H1 (cell line): ENCODE results near the gene BCL2. TPM values are rescaled to one million over a fixed set of nuclear protein-coding genes. Genes with fewer than 3 reads are reported as not detected.

ENCODE experiments used
- CTCF ChIA-PET: fragments of 300-600 bp; sonication (Branson Sonifier 250); formaldehyde crosslinking; loops from one replicate; lab custom pipeline; 2021; ENCODE audit not compliant: partially characterized antibody; lab: Charles Lee
- POLR2A ChIA-PET: fragments of 300-600 bp; sonication (Branson Sonifier 250); formaldehyde crosslinking; loops from one replicate; lab custom pipeline; 2021; ENCODE audit warnings: inconsistent platforms; ENCODE audit not compliant: partially characterized antibody; lab: Charles Lee
- DNase-seq, 2 experiments: peaks; one replicate each; pipeline versions ENCODE4 v3.0.0 to v3.0.0-alpha.2; 2010 to 2022; ENCODE audit warnings: low spot score in 2 of 2, low read depth in 1 of 2, mixed read lengths in 1 of 2
- FAIRE-seq: peaks from 2 replicates; lab custom pipeline; 2011; peaks lifted over from hg19 to GRCh38; lab: Jason Lieb, UNC
- H2AFZ ChIP-seq: 2 replicates; pipeline ENCODE4 v1.8.1; 2012; ENCODE audit warnings: low read length, inconsistent platforms
- H2AK5ac ChIP-seq: 2 replicates; pipeline ENCODE4 v1.6.1; 2013; ENCODE audit warnings: low read depth, low read length
- H2BK120ac ChIP-seq: replicated peaks from 2 replicates; pipeline ENCODE3; 2013; ENCODE audit warnings: low read depth, low read length, inconsistent platforms
- H2BK12ac ChIP-seq: 2 replicates; pipeline ENCODE4 v1.6.1; 2013; ENCODE audit warnings: low read depth, low read length
- H2BK15ac ChIP-seq: 2 replicates; pipeline ENCODE4 v1.6.1; 2013; ENCODE audit warnings: low read length
- H2BK20ac ChIP-seq: 2 replicates; pipeline ENCODE4 v1.6.1; 2013; ENCODE audit warnings: low read length
- H2BK5ac ChIP-seq: 2 replicates; pipeline ENCODE4 v1.6.1; 2013; ENCODE audit warnings: low read depth, low read length
- H3K14ac ChIP-seq: 2 replicates; pipeline ENCODE4 v1.6.1; 2013; ENCODE audit warnings: inconsistent platforms; ENCODE audit not compliant: insufficient read length
- H3K18ac ChIP-seq: 2 replicates; pipeline ENCODE4 v1.6.1; 2013; ENCODE audit warnings: low read length; ENCODE audit errors: extremely low read depth
- H3K23ac ChIP-seq: 2 replicates; pipeline ENCODE4 v1.6.1; 2013; ENCODE audit warnings: inconsistent platforms; ENCODE audit not compliant: insufficient read length
- H3K23me2 ChIP-seq: 2 replicates; pipeline ENCODE4 v1.6.1; 2013; ENCODE audit warnings: low read depth, low read length
- H3K27ac ChIP-seq: 2 replicates; pipeline ENCODE4 v1.6.1; 2011; ENCODE audit warnings: low read depth, low read length, inconsistent platforms
- H3K27me3 ChIP-seq, 4 experiments: replicated peaks in 1 of 4; 1 replicate in 1 of 4; 2 replicates in 3 of 4; pipeline versions ENCODE4 v1.6.1 to v1.8.1; 2011 to 2013; ENCODE audit warnings: low read length in 3 of 4, mild to moderate bottlenecking in 3 of 4, inconsistent platforms in 2 of 4, mixed read lengths in 2 of 4, moderate library complexity in 1 of 4; ENCODE audit not compliant: control insufficient read depth in 3 of 4, insufficient read depth in 3 of 4; ENCODE audit errors: extremely low read depth in 1 of 4
- H3K36me3 ChIP-seq, 4 experiments: 2 replicates each; pipeline versions ENCODE4 v1.6.1 to v1.8.1; 2011 to 2013; ENCODE audit warnings: mild to moderate bottlenecking in 4 of 4, low read length in 3 of 4, moderate library complexity in 2 of 4, control low read depth in 1 of 4, inconsistent platforms in 1 of 4; ENCODE audit not compliant: insufficient read depth in 4 of 4, control insufficient read depth in 2 of 4
- H3K4ac ChIP-seq: replicated peaks from 2 replicates; pipeline ENCODE3; 2013; ENCODE audit warnings: low read length, low read depth, mixed read lengths, inconsistent platforms; ENCODE audit not compliant: insufficient read length
- H3K4me1 ChIP-seq, 4 experiments: replicated peaks in 1 of 4; 1 replicate in 1 of 4; 2 replicates in 3 of 4; pipeline versions ENCODE4 v1.6.1 to v1.8.1; 2011 to 2013; ENCODE audit warnings: low read length in 3 of 4, inconsistent platforms in 2 of 4, mixed read lengths in 1 of 4; ENCODE audit not compliant: insufficient read depth in 4 of 4, control insufficient read depth in 3 of 4
- H3K4me2 ChIP-seq, 2 experiments: 2 replicates each; pipeline versions ENCODE4 v1.6.1 to v1.8.1; 2011 to 2013; ENCODE audit warnings: low read depth in 2 of 2, low read length in 2 of 2, control low read depth in 1 of 2, inconsistent platforms in 1 of 2, mild to moderate bottlenecking in 1 of 2; ENCODE audit not compliant: insufficient read depth in 1 of 2
- H3K4me3 ChIP-seq, 4 experiments: fragments of 200-600, 300-600 bp in 1 of 4; sonication (generic), shearing (Covaris generic), sonication (Bioruptor Twin) in 1 of 4; 2 replicates each; pipeline versions ENCODE4 v1.5.1 to v1.8.1; 2011 to 2016; ENCODE audit warnings: low read length in 4 of 4, low read depth in 3 of 4, control low read depth in 2 of 4, inconsistent platforms in 2 of 4, mild to moderate bottlenecking in 2 of 4, mixed read lengths in 1 of 4, moderate library complexity in 1 of 4; ENCODE audit not compliant: insufficient read depth in 2 of 4; ENCODE audit errors: extremely low read depth in 1 of 4
- H3K56ac ChIP-seq: replicated peaks from 2 replicates; pipeline ENCODE3; 2013; ENCODE audit warnings: low read depth, mild to moderate bottlenecking, mixed read lengths, low read length, inconsistent platforms; ENCODE audit not compliant: insufficient read length
- H3K79me1 ChIP-seq: 2 replicates; pipeline ENCODE4 v1.6.1; 2013; ENCODE audit warnings: low read depth, low read length, control low read depth
- H3K79me2 ChIP-seq, 2 experiments: 2 replicates each; pipeline versions ENCODE4 v1.6.1 to v1.8.1; 2012 to 2013; ENCODE audit warnings: low read length in 2 of 2, mild to moderate bottlenecking in 2 of 2, inconsistent platforms in 1 of 2; ENCODE audit not compliant: insufficient read depth in 2 of 2, control insufficient read depth in 1 of 2
- H3K9ac ChIP-seq, 4 experiments: replicated peaks in 1 of 4; 1 replicate in 1 of 4; 2 replicates in 3 of 4; pipeline versions ENCODE4 v1.6.1 to v1.8.1; 2011 to 2013; ENCODE audit warnings: low read depth in 3 of 4, low read length in 3 of 4, control low read depth in 2 of 4, mild to moderate bottlenecking in 2 of 4, moderate library complexity in 2 of 4, inconsistent platforms in 1 of 4; ENCODE audit errors: extremely low read depth in 1 of 4
- H3K9me3 ChIP-seq, 2 experiments: 2 replicates each; pipeline versions ENCODE4 v1.6.1 to v1.8.1; 2012 to 2013; ENCODE audit warnings: mild to moderate bottlenecking in 2 of 2, moderate library complexity in 2 of 2, control low read depth in 1 of 2, inconsistent platforms in 1 of 2, low read depth in 1 of 2, low read length in 1 of 2, mixed read lengths in 1 of 2; ENCODE audit not compliant: insufficient read depth in 2 of 2
- H4K20me1 ChIP-seq, 2 experiments: replicated peaks in 1 of 2; 2 replicates each; pipeline versions ENCODE3 to v1.8.1; 2011 to 2013; ENCODE audit warnings: inconsistent platforms in 2 of 2, low read length in 2 of 2, mild to moderate bottlenecking in 1 of 2; ENCODE audit not compliant: insufficient read depth in 2 of 2, control insufficient read depth in 1 of 2
- H4K5ac ChIP-seq: 2 replicates; pipeline ENCODE4 v1.6.1; 2013; ENCODE audit warnings: low read length, low read depth, mixed read lengths, inconsistent platforms; ENCODE audit not compliant: insufficient read length
- H4K8ac ChIP-seq: 2 replicates; pipeline ENCODE4 v1.8.0; 2013; ENCODE audit warnings: mild to moderate bottlenecking, moderate library complexity, low read length, inconsistent platforms; ENCODE audit not compliant: insufficient read depth; ENCODE audit errors: extremely low read depth
- H4K91ac ChIP-seq: replicated peaks from 2 replicates; pipeline ENCODE3; 2013; ENCODE audit warnings: low read length, mixed read lengths, inconsistent platforms; ENCODE audit not compliant: insufficient read length
- ASH2L ChIP-seq: fragments of 200-600, 300-600 bp; sonication (generic); IDR thresholded peaks from one replicate; pipeline ENCODE4 v1.7.1; 2017; ENCODE audit warnings: low read length
- CBX8 ChIP-seq: fragments of 300-800, 300-1000 bp; sonication (generic); IDR thresholded peaks from 2 replicates; pipeline ENCODE4 v1.7.1; 2016; ENCODE audit warnings: low read depth, low read length, borderline replicate concordance
- CTBP2 ChIP-seq: IDR thresholded peaks from 2 replicates; pipeline ENCODE4 v1.7.0; 2011; ENCODE audit warnings: borderline replicate concordance, mild to moderate bottlenecking, moderate library complexity, mixed read lengths, low read length; ENCODE audit not compliant: insufficient read depth, insufficient read length
- HDAC6 ChIP-seq: IDR thresholded peaks from one replicate; pipeline ENCODE4 v1.7.1; 2012; ENCODE audit warnings: low read depth, mild to moderate bottlenecking, inconsistent platforms, low read length, moderate library complexity
- JUN ChIP-seq: IDR thresholded peaks from 2 replicates; pipeline ENCODE4 v1.6.1; 2011; ENCODE audit warnings: low read depth, mild to moderate bottlenecking, improper control_type of control experiment, low read length
- SIRT6 ChIP-seq: IDR thresholded peaks from one replicate; pipeline ENCODE4 v1.7.1; 2012; ENCODE audit warnings: low read length, inconsistent platforms
- SUZ12 ChIP-seq: fragments of 200-600 bp; sonication (generic); IDR thresholded peaks from 2 replicates; pipeline ENCODE4 v1.6.1; 2012; ENCODE audit warnings: mild to moderate bottlenecking, inconsistent platforms, low read length, moderate library complexity, mixed read lengths
- WGBS, 2 experiments: shearing (Covaris generic) in 1 of 2; methylation state at CpG; one replicate each; pipeline versions ENCODE4 v1.1.6 to v1.1.7; 2013 to 2015; ENCODE audit warnings: low lambda C conversion rate in 2 of 2, mixed read lengths in 2 of 2, inconsistent platforms in 1 of 2, low coverage in 1 of 2, missing lambda C conversion rate in 1 of 2; ENCODE audit not compliant: insufficient replicate concordance in 2 of 2, insufficient coverage in 1 of 2, insufficient read length in 1 of 2; ENCODE audit errors: extremely low coverage in 1 of 2, missing lambda C conversion rate in 1 of 2; 5-methylcytosine and 5-hydroxymethylcytosine counted together
- polyA plus RNA-seq, 7 experiments: library from polyadenylated mRNA; depleted of rRNA in 3 of 7; stranded (reverse) in 5 of 7; unstranded in 2 of 7; fragments of >200 nt in 5 of 7; fragments of 200-250 nt in 2 of 7; gene quantifications; 1 replicate in 5 of 7; 2 replicates in 1 of 7; 4 replicates in 1 of 7; pipeline versions ENCODE4 v1.2.1 to v1.2.3, GENCODE V29; 2011 to 2013; ENCODE audit warnings: missing spikeins in 2 of 7, mixed read lengths in 2 of 7
- total RNA-seq: library from RNA; stranded (reverse); fragmentation: NEBNext Ultra II Directional; extraction: Animal tissue kit (Norgen Biotek cat#: 25700); gene quantifications from 2 replicates; pipeline ENCODE4 v1.2.1, GENCODE V29; 2021
- TF ChIP-seq, protein P1 (sequence below): IDR thresholded peaks from 2 replicates; pipeline ENCODE4 v1.6.1; 2012; ENCODE audit warnings: inconsistent platforms

The BCL2 gene
- total and polyA plus RNA-seq, 2 of the 8 experiments (the other 6 are each of a cell fraction or from before 2014, with no cell fraction given): 0.59 to 4.5 TPM

DNA sequence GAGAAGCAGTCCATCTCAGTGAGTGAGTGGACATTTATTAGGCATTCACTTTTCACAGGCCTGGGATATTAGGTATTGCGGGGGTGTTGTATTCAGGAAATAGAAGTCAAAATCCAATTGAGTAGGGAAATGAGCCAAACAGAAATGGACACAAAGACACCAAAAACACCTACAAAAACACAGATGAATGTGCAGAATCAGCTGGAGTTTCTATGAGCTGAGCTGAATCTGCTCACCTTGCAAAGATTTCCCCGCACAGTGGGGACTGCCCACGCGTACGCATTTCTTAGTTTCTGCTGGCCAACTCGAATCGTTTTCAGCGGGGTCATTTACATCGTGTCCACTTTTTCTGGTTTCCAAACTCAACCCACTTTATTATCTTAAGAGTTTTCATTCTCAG, 160.0 kb downstream of the BCL2 start:
- Histone ChIP-seq H3K36me3 (no peaks in the 10 kb centered on the region), H2BK15ac (no peak overlapping the region), H3K14ac (no peak overlapping the region), H3K56ac (no peak overlapping the region), H2BK120ac (no peak overlapping the region), H3K79me2 (no peaks in the 10 kb centered on the region), H3K4me3 (no peak overlapping the region), H2AFZ (no peak overlapping the region), H3K4me1 (peaks cover 0 to 3% (median 3%) of the 10 kb centered on the region in 4 experiments; a peak in 4 of 7 replicates), H3K27me3 (no peaks in the 10 kb centered on the region; a peak in 1 of 7 replicates), H4K5ac (no peak overlapping the region), H2BK20ac (no peak overlapping the region), H3K4me2 (no peak overlapping the region), H3K23me2 (no peaks in the 10 kb centered on the region), H2BK5ac (no peak overlapping the region), H3K4ac (no peak overlapping the region), H3K18ac (no peak overlapping the region), H4K91ac (no peak overlapping the region), H3K79me1 (no peaks in the 10 kb centered on the region), H3K27ac (no peak overlapping the region), H4K8ac (no peak overlapping the region), H4K20me1 (no peaks in the 10 kb centered on the region), H3K9ac (no peak overlapping the region), H3K23ac (no peak overlapping the region), H3K9me3 (no peaks in the 10 kb centered on the region), H2BK12ac (no peak overlapping the region), H2AK5ac (no peak overlapping the region)
- POLR2A ChIA-PET: no interaction called here
- 93% methylated on average over 9 of the region's 9 CpGs; no CpG with 5 or more reads in 1 of the 2 experiments for WGBS, 2 experiments
- no peak for TF ChIP-seq ASH2L
- no peak for TF ChIP-seq JUN
- TF ChIP-seq SIRT6: no peak
- TF ChIP-seq, protein P1, sequence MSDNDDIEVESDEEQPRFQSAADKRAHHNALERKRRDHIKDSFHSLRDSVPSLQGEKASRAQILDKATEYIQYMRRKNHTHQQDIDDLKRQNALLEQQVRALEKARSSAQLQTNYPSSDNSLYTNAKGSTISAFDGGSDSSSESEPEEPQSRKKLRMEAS: no peak
- no peak for TF ChIP-seq HDAC6
- TF ChIP-seq CTBP2: no peak
- no peak for TF ChIP-seq SUZ12
- no peak for TF ChIP-seq CBX8
- CTCF ChIA-PET: no interaction called here
- FAIRE-seq: no peak
- no peak for DNase-seq
